IPS-11a (cell line): ENCODE measurements around the gene IGF2.
A peak's percentile ranks its signal among the peaks of the same experiment; 100 is the strongest.

Experiments used
- H3K4me3 ChIP-seq: one replicate; pipeline ENCODE4 v1.5.1; 2013; ENCODE audit warnings: low read depth, low read length, control low read depth

The IGF2 gene

GRCh38 chr11:2154195-2154585 is 15.0 kb upstream of the IGF2 start:
- no peak overlapping the region for H3K4me3 ChIP-seq

- H3K4me3 ChIP-seq = no peak overlapping the region
These were observed 14.5 kb upstream of the IGF2 start for GRCh38 chr11:2153581-2154194.

GRCh38 chr11:2151500-2152257 is 12.5 kb upstream of the IGF2 start:
- no peak overlapping the region for H3K4me3 ChIP-seq

- no peak overlapping the region for H3K4me3 ChIP-seq
These were observed 11.0 kb upstream of the IGF2 start for GRCh38 chr11:2149864-2150847.

GRCh38 chr11:2149460-2149859 is 10.3 kb upstream of the IGF2 start:
- no peak overlapping the region for H3K4me3 ChIP-seq

- H3K4me3 ChIP-seq = no peak overlapping the region
These were observed 9.4 kb upstream of the IGF2 start for GRCh38 chr11:2148595-2148994.

GRCh38 chr11:2147391-2147790 is 8.2 kb upstream of the IGF2 start:
- H3K4me3 ChIP-seq = no peak overlapping the region

GRCh38 chr11:2146051-2146450 is 6.9 kb upstream of the IGF2 start:
- H3K4me3 ChIP-seq = no peak overlapping the region

- no peak overlapping the region for H3K4me3 ChIP-seq
These were observed 5.5 kb upstream of the IGF2 start for GRCh38 chr11:2144544-2145248.

- no peak overlapping the region for H3K4me3 ChIP-seq
These were observed 4.8 kb upstream of the IGF2 start for GRCh38 chr11:2143799-2144543.

GRCh38 chr11:2143477-2143798 is 4.2 kb upstream of the IGF2 start:
- no peak overlapping the region for H3K4me3 ChIP-seq

- H3K4me3 ChIP-seq = no peak overlapping the region
These were observed 3.6 kb upstream of the IGF2 start for GRCh38 chr11:2142762-2143202.

- no peak overlapping the region for H3K4me3 ChIP-seq
These were observed 3.1 kb upstream of the IGF2 start for GRCh38 chr11:2142300-2142759.

GRCh38 chr11:2140411-2141400 is 1.5 kb upstream of the IGF2 start:
- no peak overlapping the region for H3K4me3 ChIP-seq

GRCh38 chr11:2139621-2140337 is 590 bp upstream of the IGF2 start:
- H3K4me3 ChIP-seq = no peak overlapping the region

- no peak overlapping the region for H3K4me3 ChIP-seq
These were observed 612 bp downstream of the IGF2 start for GRCh38 chr11:2138431-2139122.

GRCh38 chr11:2138068-2138430 is 1.1 kb downstream of the IGF2 start:
- H3K4me3 ChIP-seq = peak overlapping the region; percentile 17
